SK-N-SH (cell line): Measurements from ENCODE around the gene AGBL4. TPM values are rescaled to one million over a fixed set of nuclear protein-coding genes. Genes with fewer than 3 reads are reported as not detected.

Source experiments
- CTCF ChIA-PET: fragments of 300-600, 350-600 bp; formaldehyde crosslinking; extraction: SDS; loops from one replicate; lab custom pipeline; 2021; lab: Yijun Ruan, JAX
- POLR2A ChIA-PET: fragments of 350-600 bp; sonication (Branson Sonifier 250); formaldehyde crosslinking; extraction: SDS; loops from one replicate; lab custom pipeline; 2020; ENCODE audit warnings: antibody characterized with exemption, inconsistent platforms; lab: Yijun Ruan, JAX
- DNase-seq: peaks from one replicate; pipeline ENCODE4 v3.0.0; 2012
- H2AFZ ChIP-seq: fragments of 200-600 bp; sonication (generic); 2 replicates; pipeline ENCODE4 v1.8.1; 2016; ENCODE audit warnings: antibody characterized with exemption, mild to moderate bottlenecking, low read depth
- H3F3A ChIP-seq: fragments of 200-600 bp; sonication (generic); replicated peaks from 2 replicates; pipeline ENCODE3; 2016; ENCODE audit warnings: antibody characterized with exemption, mild to moderate bottlenecking; ENCODE audit not compliant: insufficient read depth
- H3K27ac ChIP-seq, 2 experiments: fragments of 200-500 bp in 1 of 2; fragments of 200-600 bp in 1 of 2; sonication (Bioruptor generic) in 1 of 2; sonication (generic), shearing (Covaris generic) in 1 of 2; 2 replicates each; pipeline versions ENCODE4 v1.5.1 to v1.6.1; 2014 to 2016; ENCODE audit warnings: low read depth in 2 of 2, inconsistent platforms in 1 of 2, low read length in 1 of 2, mild to moderate bottlenecking in 1 of 2, mixed read lengths in 1 of 2
- H3K27me3 ChIP-seq: fragments of 200-600 bp; sonication (generic), shearing (Covaris generic); 2 replicates; pipeline ENCODE4 v1.6.1; 2016; ENCODE audit warnings: mixed run types; ENCODE audit not compliant: insufficient read depth
- H3K36me3 ChIP-seq, 2 experiments: fragments of 200-500 bp in 1 of 2; fragments of 200-600 bp in 1 of 2; sonication (Bioruptor generic) in 1 of 2; sonication (generic) in 1 of 2; replicated peaks in 1 of 2; 2 replicates each; pipeline versions ENCODE3 to v1.5.1; 2014 to 2016; ENCODE audit warnings: low read length in 1 of 2, mild to moderate bottlenecking in 1 of 2; ENCODE audit not compliant: insufficient read depth in 2 of 2, control insufficient read depth in 1 of 2
- H3K4me1 ChIP-seq, 2 experiments: fragments of 200-500 bp in 1 of 2; fragments of 200-600 bp in 1 of 2; sonication (Bioruptor generic) in 1 of 2; sonication (generic), shearing (Covaris generic) in 1 of 2; 2 replicates each; pipeline versions ENCODE4 v1.5.1 to v1.6.1; 2014 to 2016; ENCODE audit warnings: low read depth in 1 of 2, low read length in 1 of 2, mixed run types in 1 of 2; ENCODE audit not compliant: insufficient read depth in 2 of 2, control insufficient read depth in 1 of 2
- H3K4me2 ChIP-seq: fragments of 200-600 bp; sonication (generic), shearing (Covaris generic); 2 replicates; pipeline ENCODE4 v1.6.1; 2017; ENCODE audit warnings: mixed run types
- H3K4me3 ChIP-seq, 2 experiments: fragments of 200-500 bp in 1 of 2; fragments of 200-600 bp in 1 of 2; sonication (Bioruptor generic) in 1 of 2; sonication (generic), shearing (Covaris generic) in 1 of 2; 2 replicates each; pipeline versions ENCODE4 v1.5.1 to v1.8.1; 2014 to 2016; ENCODE audit warnings: low read depth in 2 of 2, inconsistent platforms in 1 of 2, low read length in 1 of 2, mild to moderate bottlenecking in 1 of 2, mixed read lengths in 1 of 2, moderate library complexity in 1 of 2
- H3K79me2 ChIP-seq: fragments of 200-600 bp; sonication (generic); 2 replicates; pipeline ENCODE4 v1.8.1; 2017; ENCODE audit warnings: mild to moderate bottlenecking; ENCODE audit not compliant: insufficient read depth
- H3K9ac ChIP-seq: fragments of 200-600 bp; sonication (generic); 2 replicates; pipeline ENCODE4 v1.6.1; 2017; ENCODE audit warnings: mixed run types
- H3K9me2 ChIP-seq: fragments of 200-600 bp; sonication (generic); 2 replicates; pipeline ENCODE4 v1.6.1; 2017; ENCODE audit warnings: mixed run types
- H3K9me3 ChIP-seq: fragments of 200-600 bp; sonication (generic); 2 replicates; pipeline ENCODE4 v1.6.1; 2017; ENCODE audit warnings: mixed run types, mild to moderate bottlenecking, moderate library complexity
- H4K20me1 ChIP-seq: fragments of 200-600 bp; sonication (generic); 2 replicates; pipeline ENCODE4 v1.6.1; 2017; ENCODE audit warnings: mild to moderate bottlenecking, mixed run types; ENCODE audit not compliant: insufficient read depth
- CHD2 ChIP-seq: fragments of 150-350 bp; IDR thresholded peaks from 2 replicates; pipeline ENCODE4 v1.6.1; 2018; ENCODE audit warnings: low read length; ENCODE audit not compliant: partially characterized antibody
- CTCF ChIP-seq: fragments of 200-600 bp; sonication (generic); IDR thresholded peaks from 2 replicates; pipeline ENCODE4 v1.6.1; 2017; ENCODE audit warnings: antibody characterized with exemption, mild to moderate bottlenecking, moderate library complexity
- ELF1 ChIP-seq: IDR thresholded peaks from 2 replicates; pipeline ENCODE4 v1.4.0; 2012
- FOXJ3 ChIP-seq: sonication (generic); formaldehyde crosslinking; IDR thresholded peaks from 2 replicates; pipeline ENCODE4 v1.5.1; 2020; ENCODE audit warnings: mild to moderate bottlenecking, missing genetic modification reagents
- GABPA ChIP-seq: IDR thresholded peaks from 2 replicates; pipeline ENCODE4 v1.4.0; 2012; ENCODE audit warnings: low read depth, mild to moderate bottlenecking
- JUND ChIP-seq: IDR thresholded peaks from 2 replicates; pipeline ENCODE4 v1.4.0; 2012
- MAX ChIP-seq: IDR thresholded peaks from 2 replicates; pipeline ENCODE4 v1.4.0; 2012; ENCODE audit warnings: low read depth
- NFIC ChIP-seq: IDR thresholded peaks from 2 replicates; pipeline ENCODE4 v1.4.0; 2012; ENCODE audit warnings: borderline replicate concordance
- PBX3 ChIP-seq: IDR thresholded peaks from 2 replicates; pipeline ENCODE4; 2012
- POLR2AphosphoS5 ChIP-seq: IDR thresholded peaks from 2 replicates; pipeline ENCODE4 v1.6.1; 2012; ENCODE audit warnings: low read depth, low read length
- RAD21 ChIP-seq: IDR thresholded peaks from 2 replicates; pipeline ENCODE4 v1.6.1; 2012; ENCODE audit warnings: mild to moderate bottlenecking, low read length
- RFX5 ChIP-seq: IDR thresholded peaks from 2 replicates; pipeline ENCODE4 v1.6.1; 2012; ENCODE audit warnings: mild to moderate bottlenecking, improper control_type of control experiment, low read length
- RXRA ChIP-seq: IDR thresholded peaks from 2 replicates; pipeline ENCODE4 v1.4.0; 2012; ENCODE audit warnings: low read depth, mild to moderate bottlenecking, borderline replicate concordance
- SIN3A ChIP-seq: IDR thresholded peaks from 2 replicates; pipeline ENCODE4 v1.6.1; 2012; ENCODE audit warnings: low read depth, mild to moderate bottlenecking, low read length, moderate library complexity, borderline replicate concordance
- TEAD4 ChIP-seq: IDR thresholded peaks from 2 replicates; pipeline ENCODE4 v1.4.0; 2012; ENCODE audit warnings: mild to moderate bottlenecking, borderline replicate concordance; ENCODE audit not compliant: insufficient read depth
- USF2 ChIP-seq: fragments of 150-350 bp; IDR thresholded peaks from 2 replicates; pipeline ENCODE4 v1.6.1; 2017; ENCODE audit warnings: antibody characterized with exemption, low read length, low read depth, borderline replicate concordance
- WGBS: methylation state at CpG from one replicate; pipeline ENCODE4 v1.1.6; 2017; ENCODE audit warnings: low lambda C conversion rate; 5-methylcytosine and 5-hydroxymethylcytosine counted together
- polyA plus RNA-seq, 3 experiments: library from polyadenylated mRNA; depleted of rRNA; stranded (reverse); fragments of >200 nt; gene quantifications; 2 replicates each; pipeline ENCODE4 v1.2.3, GENCODE V29; 2012

The AGBL4 gene
- polyA plus RNA-seq, 1 of the 3 experiments (the other 2 are of a cell fraction), result 0.07 TPM

- Histone ChIP-seq H3K4me3 (no peak overlapping the region), H3K27me3 (no peaks in the 10 kb centered on the region), H2AFZ (no peak overlapping the region), H3K9me2 (no peaks in the 10 kb centered on the region), H4K20me1 (no peaks in the 10 kb centered on the region), H3K36me3 (peaks cover 5 to 50% of the 10 kb centered on the region in 2 experiments), H3K4me2 (no peak overlapping the region), H3K4me1 (peaks cover 0 to 2% of the 10 kb centered on the region in 2 experiments; a peak in 1 of 4 replicates), H3K9ac (no peak overlapping the region), H3K9me3 (no peaks in the 10 kb centered on the region), H3K27ac (no peak overlapping the region), H3F3A (no peaks in the 10 kb centered on the region), H3K79me2 (no peaks in the 10 kb centered on the region)
- WGBS, result 79% methylated on average over 2 of the region's 2 CpGs
- POLR2A ChIA-PET, result no interaction called here
- DNase-seq, result no peak
- TF ChIP-seq JUND (no peak), NFIC (no peak), RFX5 (no peak), USF2 (no peak), RXRA (no peak), ELF1 (no peak), FOXJ3 (no peak), GABPA (no peak), MAX (no peak), POLR2AphosphoS5 (no peak)
- CTCF ChIA-PET, result no interaction called here
These were observed 1295.2 kb downstream of the AGBL4 start for GRCh38 chr1:48728584-48728983.

- Histone ChIP-seq H3K9ac (no peak overlapping the region), H3K4me1 (peaks cover 0 to 2% of the 10 kb centered on the region in 2 experiments; a peak in 1 of 4 replicates), H3F3A (no peaks in the 10 kb centered on the region), H3K9me2 (no peaks in the 10 kb centered on the region), H3K79me2 (no peaks in the 10 kb centered on the region), H3K9me3 (no peaks in the 10 kb centered on the region), H3K27me3 (no peaks in the 10 kb centered on the region), H4K20me1 (no peaks in the 10 kb centered on the region), H3K4me3 (no peak overlapping the region)
- POLR2A ChIA-PET, result no interaction called here
- 95% methylated on average over 4 of the region's 4 CpGs for WGBS
- TF ChIP-seq SIN3A (no peak), POLR2AphosphoS5 (no peak), PBX3 (no peak), TEAD4 (no peak), CHD2 (no peak), JUND (no peak), CTCF (no peak), ELF1 (no peak), GABPA (no peak), RAD21 (no peak)
- TF ChIP-seq, all 33 proteins: peak for 0
- Histone ChIP-seq H3K27ac (no peak overlapping the region), H3K36me3 (peaks cover 0 to 39% of the 10 kb centered on the region in 2 experiments), H2AFZ (no peak overlapping the region), H3K4me2 (no peak overlapping the region)
- CTCF ChIA-PET, result interaction anchor here (1.5 kb wide), 2 partner anchors 10 to 29 kb away, joined by 4 read pairs; no protein-coding TSS in a partner anchor
- no peak for DNase-seq
These were observed 1297.1 kb downstream of the AGBL4 start for GRCh38 chr1:48726557-48727215.
